ENCODE results near the gene LDB1.

Gene LDB1

DNA sequence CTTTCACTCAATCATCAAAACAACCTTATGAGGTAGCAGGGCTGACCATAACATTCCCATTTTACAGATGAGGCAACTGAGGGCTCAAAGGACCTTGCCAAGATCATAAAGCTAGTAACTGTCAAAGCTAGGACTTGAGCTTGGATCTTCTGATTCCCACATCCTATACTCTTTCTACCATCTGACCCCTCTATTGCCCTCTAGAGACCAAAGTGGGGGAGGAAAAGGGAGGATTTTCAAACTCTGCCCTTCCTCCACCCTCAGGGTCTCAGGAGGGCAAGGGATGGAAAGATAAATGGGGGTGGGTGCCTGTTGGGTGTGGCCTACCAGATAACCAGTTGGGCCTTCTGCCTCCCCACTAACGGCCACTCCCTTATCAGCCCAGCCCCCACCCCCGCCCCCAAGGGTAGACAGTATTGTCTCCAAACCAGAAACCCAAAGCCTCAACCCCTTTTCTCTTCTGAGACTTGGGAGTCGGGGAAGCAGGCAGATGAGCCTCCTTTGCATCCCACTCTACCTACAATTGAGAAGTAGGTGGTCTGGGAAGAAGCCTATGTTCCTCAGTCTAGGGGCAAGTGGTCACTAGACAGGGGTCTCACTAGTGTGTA lies 7.9 kb downstream of the LDB1 start:
- DNase-seq, result no peak

DNA sequence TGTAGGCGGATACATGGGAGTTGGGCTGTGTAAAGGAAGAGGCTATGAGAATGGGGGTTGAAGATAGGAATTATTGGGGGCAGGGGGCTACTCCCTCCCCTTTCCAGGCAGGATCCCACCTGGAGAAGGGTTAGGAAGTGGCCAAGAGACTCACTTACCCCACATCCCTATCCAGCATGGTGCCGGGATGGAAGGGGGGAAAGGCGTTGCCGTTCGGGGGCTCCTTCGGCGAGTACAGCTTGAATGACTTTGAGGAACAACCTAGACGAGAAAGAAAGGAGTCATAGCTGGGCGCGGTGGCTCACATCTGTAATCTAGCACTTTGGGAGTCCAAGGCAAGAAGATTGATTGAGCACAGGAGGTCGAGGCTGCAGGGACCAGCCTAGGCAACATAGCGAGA lies 8.9 kb downstream of the LDB1 start:
- no peak for DNase-seq

DNA sequence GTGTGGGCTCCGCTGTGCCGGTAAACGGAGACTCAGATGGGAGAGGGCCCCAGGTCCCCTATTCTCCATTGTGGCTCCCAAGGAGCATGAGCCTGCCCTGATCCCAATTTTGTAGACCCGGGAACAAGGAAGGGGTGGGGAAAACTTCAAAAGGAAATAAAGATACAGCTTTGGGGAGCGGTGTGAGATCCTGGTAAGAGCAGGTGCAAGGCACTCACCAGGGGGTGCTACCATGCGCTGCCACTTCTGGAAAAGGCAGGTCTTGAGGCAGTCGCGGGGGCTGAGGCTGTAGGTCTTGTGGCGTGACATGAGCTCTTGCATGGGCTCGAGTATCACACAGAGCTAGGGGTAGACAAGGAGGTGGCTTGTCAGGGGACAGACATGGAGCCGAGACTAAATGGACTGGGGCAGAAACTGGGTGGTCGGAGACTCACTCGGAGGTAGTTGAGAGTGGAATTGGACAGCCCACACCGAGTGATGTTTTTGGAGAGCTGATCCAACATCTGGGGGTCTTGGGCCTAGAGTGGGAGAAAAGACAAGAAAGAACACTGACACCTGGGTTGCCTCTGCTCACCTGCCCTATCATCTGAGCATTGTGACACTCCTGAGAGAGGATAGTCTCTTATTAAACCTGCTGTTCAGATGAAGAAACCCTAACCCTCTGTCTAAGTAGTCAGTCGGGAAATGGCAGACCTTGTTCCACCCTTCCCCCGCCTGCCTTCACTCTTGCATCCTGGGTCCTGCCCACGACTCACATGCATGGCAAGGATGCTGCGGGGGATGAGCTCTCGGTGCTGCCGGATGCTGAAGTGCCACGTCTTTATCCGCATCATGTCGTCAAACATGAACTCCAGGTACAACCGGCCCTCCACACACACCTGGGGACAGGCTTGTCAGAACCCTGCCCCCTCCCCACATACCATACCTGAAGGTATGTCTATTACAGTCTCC lies 10.7 kb downstream of the LDB1 start:
- no peak for DNase-seq

DNA sequence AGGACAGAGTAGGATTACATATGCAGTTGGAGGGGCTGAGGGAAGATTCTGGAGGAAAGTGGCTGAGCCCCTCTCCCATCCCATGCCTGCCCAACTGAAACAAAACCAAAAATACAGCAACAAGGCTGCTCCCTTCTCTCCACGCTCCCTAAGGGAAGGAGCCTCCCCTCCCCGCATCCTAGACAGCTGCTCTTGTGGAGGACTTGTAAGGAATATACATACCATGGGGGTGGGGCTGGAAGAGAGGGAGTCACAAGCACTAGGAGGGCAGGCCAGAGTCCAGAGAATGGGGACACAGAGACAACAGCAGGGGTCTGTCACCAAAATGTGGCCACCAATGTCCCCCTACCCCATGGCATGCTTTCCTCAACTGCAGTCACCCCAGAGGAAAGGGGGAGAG lies 13.2 kb downstream of the LDB1 start:
- no peak for DNase-seq

DNA sequence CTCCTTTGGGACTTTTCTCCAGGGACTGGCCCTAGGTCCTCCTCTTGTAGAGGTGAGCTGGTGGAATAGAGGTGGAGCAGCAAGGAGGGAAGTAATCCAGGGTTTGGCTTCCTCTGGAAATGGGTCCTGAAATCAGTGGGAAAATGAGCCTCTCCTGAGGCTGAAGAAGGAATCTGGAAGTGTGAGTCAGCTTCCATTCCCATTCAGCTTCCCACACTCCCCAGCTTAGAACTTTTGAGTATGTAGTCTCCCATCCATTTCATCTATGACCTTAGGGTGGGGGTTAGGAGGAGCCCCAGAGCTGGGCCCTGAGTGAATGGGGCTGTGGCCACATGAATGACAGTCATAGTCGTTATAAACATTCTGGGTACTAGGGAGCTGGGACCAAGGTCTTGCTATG lies 17.7 kb downstream of the LDB1 start:
- no peak for DNase-seq

DNA sequence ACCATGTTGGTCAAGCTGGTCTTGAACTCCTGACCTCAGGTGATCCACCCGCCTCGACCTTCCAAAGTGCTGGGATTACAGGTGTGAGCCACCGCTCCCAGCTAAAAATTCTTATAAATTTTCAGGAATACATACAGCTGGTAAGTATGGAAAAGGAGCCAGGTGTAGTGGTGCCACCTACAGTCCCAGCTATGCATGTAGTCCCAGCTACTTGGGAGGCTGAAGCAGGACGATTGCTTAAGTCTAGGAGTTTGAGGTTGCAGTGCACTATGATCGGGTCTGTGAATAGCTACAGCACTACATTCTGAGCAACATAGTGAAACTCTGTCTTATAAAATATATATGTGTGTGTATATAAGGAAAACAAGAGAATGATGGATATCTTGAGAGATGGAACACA lies 19.0 kb downstream of the LDB1 start:
- DNase-seq, result no peak

DNA sequence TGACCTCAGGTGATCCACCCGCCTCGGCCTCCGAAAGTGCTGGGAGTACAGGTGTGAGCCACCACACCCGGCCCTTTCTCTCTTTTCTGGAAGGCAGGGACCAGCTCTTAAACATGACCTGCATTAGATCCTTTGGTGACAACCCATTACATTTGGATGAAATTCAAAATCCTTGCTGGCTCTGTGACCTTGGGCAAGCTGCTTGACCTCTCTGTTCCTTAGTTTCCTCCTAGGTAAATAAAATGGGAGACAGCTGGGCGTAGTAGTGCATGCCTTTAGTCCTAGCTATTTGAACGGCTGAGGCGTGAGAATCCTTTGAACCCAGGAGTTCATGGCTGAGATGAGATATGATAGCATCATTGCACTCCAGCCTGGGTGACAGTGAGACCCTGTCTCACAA lies 23.7 kb downstream of the LDB1 start:
- DNase-seq, result no peak

DNA sequence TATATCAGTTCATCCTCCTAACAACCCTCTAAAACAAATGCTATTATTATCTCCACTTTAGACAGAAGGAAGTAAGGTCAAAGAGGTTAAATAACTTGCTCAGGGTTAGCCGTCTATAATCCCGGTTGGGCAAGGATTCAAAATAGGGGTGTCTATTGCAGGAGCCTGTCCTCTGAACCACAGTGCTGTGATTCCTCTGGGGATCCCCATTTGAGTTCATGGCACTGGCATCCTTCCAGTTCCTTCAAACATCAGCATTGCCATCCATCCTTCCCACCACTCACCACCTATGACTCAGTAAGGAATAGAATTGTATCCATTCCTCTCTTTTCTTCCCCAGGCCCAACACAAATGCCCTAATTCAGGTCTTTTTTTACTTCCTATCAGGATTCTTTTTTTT lies 29.4 kb downstream of the LDB1 start:
- DNase-seq, result no peak

DNA sequence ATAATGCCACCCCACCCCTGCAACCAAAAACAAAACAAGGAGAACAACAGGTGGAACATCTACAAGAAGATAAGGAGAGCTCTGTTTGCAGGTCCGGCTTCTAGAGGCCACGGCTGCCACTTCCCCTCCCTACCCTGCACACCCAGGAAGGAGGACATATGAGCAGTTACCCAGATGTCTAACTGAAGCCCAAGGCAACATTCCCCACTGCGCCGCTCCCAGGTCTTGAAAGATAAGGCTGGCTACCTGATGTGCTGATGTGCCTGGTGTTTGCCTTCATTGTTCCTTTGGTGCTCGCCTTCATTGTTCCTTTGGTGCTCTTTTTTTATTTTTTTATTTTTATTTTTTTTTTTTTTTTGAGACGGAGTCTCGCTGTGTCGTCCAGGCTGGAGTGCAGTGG lies 34.0 kb downstream of the LDB1 start:
- no peak for DNase-seq

DNA sequence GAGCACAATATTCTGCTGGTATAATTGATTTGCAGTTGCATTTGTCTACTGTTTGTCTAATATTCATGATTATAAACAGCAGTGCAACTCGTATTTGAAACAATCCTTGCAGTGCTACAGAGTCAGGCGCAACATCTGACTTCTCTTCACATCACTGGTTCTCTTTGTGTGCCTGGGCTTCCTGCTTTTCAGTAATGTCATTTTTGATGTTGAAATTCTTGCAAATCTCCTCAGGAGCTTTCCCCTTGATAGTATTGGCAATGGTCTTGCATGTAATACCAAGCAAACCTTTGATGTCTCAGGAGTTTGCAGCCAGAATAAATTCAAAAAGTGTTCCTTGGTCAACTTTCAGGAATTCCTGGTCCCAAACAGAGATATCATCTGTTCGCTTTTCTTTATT lies 34.8 kb downstream of the LDB1 start:
- no peak for DNase-seq

DNA sequence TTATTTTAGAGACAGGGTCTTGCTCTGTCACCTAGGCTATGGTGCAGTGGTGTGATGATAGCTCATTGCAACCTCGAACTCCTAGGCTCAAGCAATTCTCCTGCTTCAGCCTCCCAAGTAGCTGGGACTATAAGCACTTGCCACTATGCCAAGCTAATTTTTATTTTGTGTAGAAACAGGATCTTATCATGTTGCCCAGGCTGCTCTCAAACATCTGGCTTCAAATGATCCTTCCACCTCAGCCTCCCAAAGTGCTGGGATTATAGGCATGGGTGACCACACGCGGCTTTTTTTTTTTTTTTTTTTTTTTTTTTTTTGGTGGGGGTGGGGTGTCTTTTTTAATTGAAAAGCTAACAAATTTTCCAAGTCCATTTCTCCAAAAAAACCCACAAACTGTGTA lies 36.6 kb downstream of the LDB1 start:
- no peak for DNase-seq

DNA sequence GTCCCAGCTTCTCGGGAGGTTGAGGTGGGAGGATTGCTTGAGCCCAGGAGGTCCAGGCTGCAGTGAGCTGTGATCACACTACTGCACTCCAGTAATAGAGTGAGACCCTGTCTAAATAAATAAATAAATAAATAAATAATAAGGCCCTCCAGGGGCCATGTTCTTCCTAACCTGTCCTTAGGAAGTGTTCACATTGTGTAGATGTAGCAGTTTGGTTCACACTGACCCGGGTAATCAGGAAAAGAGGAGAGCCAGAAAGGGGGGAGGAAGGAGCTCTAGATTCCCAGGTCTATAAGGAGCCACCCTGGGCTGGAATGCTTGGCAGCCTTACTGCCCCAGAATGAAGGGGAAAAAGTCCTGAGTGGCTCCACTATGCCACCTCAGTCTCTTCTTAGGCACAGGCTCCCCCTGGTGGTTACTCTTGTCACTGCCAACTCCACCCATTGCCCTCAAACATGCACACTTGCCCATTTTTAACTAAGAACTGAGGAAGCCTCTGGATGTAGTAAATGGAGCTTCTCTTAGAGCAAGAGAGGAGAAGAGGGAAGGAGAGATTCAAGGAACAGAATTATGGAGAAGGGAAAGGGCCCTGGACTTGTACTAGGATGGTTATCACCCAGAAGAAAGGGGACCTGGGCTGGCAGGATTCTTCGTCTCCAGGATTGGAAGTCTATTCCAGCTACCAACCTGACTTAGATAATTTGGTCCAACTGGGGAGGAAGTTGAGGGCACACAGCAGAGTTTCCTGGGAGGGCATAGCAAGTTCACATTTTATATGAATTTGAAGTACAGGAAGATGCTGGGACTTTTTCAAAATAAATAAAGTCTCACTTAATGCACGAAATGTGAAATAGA lies 47.3 kb downstream of the LDB1 start:
- DNase-seq, result peak; percentile 90

DNA sequence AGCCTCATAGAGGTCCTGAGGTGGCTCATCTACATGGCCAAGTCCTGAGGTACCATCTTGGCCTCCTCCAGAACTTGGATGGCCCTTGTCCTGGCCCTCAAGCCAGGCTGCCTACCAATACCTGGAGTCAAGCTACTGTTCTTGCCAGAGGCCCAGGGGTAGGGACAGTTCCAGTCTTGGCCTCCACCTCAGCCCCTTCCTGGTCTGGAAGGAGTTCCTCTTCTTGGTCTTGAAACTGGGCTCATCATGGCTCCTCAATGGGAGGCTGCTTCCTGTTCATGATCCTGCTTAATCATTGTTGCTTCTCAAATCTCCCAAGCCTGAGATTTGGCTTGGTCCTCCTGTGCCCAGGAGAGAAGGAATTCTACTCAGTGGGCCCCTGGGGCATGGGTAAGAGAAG lies 51.1 kb downstream of the LDB1 start:
- no peak for DNase-seq

DNA sequence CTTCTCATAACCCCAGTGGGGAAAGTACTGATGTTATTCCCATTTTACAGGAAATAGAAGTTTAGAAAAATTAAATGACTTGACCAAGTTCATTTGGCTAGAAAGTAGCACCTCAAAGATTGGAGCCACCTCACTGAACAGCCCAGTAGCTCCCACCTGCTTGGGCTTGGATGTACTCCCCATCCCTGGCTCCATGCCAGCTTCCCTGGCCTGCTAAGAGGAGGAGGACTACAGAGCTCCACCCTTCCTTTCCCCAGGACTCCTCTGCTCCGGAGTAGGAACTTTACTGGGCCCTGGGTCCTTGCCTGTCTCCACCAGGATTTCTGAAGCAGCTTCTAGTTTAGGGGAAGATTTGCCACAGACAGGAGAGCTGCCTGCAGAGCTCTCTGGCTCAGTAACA lies 52.0 kb downstream of the LDB1 start:
- no peak for DNase-seq

DNA sequence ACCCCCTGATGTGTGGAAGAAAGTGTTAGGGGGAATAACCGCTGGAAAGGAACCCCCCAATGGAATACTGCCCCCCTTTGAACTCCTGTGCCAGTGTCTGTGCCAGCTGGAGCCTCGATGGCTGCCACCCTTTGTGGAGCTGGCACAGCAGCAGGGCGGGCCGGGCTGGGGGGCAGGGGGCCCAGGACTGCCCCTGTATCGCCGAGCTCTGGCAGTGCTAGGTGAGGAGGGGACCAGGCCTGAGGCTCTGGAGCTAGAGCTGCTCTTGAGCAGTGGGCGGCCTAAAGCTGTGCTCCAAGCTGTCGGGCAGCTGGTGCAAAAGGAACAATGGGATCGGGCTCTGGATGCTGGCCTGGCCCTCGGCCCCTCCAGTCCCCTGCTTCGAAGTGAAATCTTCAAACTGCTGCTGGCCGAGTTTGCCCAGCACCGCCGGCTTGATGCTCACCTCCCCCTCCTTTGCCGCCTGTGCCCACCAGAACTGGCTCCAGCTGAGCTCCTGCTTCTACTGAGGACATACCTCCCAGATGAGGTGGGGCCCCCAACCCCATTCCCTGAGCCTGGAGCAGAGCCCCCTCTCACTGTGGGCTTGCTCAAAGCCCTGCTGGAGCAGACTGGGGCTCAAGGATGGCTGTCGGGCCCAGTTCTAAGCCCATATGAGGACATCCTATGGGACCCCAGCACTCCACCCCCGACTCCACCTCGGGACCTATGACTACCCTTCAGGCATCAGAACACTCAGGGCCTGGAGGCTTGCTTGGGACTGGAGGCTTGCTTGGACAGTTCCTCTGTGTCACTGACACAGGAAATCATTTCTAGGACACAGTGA lies 52.9 kb downstream of the LDB1 start:
- DNase-seq, result no peak

DNA sequence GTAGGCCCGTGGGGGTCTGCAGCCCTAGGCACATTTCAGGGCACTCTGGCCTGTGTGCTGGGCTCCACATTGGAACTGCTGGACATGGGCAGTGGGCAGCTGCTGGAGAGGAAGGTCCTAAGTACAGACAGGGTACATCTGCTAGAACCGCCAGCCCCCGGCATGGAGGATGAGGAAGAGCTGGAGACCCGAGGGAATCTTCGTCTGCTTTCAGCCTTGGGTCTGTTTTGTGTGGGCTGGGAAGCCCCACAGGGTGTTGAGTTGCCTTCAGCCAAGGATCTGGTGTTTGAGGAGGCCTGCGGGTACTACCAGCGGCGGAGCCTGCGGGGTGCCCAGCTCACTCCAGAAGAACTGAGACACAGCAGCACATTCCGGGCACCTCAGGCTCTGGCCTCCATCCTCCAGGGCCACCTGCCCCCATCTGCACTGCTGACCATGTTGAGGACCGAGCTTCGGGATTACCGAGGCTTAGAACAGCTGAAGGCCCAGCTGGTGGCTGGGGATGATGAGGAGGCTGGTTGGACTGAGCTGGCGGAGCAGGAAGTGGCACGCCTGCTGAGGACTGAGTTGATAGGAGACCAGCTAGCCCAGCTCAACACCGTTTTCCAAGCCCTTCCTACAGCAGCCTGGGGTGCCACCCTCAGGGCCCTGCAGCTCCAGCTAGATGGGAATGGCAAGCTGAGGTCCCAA lies 53.6 kb downstream of the LDB1 start:
- no peak for DNase-seq

DNA sequence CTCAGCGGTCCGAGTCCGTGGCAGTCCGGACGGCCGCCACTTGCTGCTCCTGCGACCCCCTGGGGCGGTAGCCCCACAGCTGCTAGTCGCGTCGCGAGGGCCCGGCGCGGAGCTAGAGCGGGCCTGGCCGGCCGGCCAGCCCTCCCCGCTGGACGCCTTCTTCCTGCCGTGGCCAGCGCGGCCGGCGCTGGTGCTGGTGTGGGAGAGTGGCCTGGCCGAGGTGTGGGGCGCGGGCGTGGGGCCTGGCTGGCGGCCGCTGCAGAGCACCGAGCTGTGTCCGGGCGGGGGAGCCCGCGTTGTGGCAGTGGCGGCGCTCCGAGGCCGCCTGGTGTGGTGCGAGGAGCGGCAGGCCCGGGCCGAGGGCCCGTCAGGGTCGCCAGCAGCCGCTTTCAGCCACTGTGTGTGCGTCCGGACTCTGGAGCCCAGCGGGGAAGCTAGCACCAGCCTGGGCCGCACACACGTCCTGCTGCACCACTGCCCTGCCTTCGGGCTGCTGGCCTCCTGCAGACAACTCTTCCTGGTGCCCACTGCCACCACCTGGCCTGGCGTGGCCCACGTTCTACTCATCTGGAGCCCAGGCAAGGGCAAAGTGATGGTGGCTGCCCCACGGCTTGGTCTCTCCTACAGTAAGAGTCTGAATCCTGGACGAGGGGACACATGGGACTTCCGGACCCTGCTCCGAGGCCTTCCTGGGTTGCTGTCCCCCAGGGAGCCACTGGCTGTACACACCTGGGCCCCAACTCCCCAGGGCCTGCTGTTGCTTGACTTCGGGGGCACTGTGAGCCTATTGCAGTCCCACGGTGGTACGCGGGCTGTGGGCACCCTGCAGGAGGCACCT lies 54.4 kb downstream of the LDB1 start:
- peak; percentile 65 for DNase-seq

DNA sequence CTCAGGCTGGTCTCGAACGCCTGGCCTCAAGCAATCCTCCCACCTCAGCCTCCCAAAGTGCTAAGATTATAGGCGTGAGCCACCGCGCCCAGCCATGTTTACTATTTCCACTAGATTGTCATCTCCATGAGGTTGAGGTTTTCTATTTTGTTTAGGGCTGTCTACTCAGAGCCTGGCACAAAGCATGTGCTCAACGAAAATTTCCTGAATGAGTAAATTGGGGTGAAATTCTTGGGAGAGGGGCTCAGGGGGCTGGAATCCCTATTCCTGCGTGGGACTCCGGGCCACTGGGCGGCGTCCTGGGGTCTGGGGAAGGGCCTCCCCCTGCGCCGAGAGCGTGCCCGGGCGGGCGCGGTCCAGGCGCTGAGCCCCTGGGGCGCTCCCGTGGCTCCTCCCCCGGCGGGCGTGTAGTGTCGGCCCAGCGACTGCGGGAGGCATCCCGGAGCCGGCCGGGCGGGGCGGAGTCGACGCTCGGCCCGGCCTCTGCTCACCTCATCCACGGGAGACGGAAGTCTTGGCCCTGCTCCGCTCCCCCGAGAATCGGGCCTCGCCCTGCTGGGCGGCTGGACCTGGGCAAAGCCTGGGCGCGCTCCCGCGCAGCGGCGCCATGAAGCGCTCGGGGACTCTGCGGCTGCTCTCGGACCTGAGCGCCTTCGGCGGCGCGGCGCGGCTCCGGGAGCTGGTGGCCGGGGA lies 55.2 kb downstream of the LDB1 start, which contains the start of gene HPS6:
Gene HPS6 (plus strand): TSS at position 482 of the 693 bp plus-strand sequence. CDS start 126 bp downstream, at position 608.
- DNase-seq, result peak; percentile 94

DNA sequence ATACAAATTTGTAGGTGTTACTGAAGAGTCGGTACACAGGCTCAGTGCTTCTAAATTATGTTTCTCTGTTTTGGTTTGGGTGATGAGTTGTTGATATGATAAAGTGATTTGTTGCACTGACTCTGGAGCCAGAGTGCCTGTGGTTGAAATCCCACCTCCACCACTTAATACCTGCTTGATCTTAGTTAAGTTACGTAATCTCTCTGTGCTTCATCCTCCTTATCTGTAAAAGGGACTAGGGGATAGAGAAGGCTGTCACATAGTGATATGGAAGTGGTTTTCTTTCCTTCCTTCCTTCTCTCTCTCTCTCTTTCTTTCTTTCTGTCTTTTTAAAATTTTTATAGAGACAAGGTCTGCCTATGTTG lies 55.7 kb downstream of the LDB1 start:
- DNase-seq, result no peak

DNA sequence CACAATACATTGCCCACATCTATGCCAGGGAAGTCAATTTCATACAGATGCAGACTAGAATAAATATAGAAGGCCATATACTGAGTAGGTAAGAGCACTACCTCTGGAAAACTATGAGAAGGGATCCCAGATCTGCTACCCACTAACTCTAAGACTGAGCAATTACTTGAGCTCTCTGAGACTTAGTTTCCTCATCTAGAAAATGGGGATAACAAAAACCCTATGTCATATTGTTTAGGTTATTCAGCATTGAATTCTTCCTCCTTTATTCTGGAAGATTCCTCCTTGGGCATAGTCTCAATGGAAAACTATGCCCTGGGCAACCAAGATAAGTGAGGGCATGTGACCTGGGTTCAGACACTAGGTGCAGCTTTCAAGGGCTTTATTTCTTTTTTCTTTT lies 60.2 kb downstream of the LDB1 start:
- no peak for DNase-seq
